D721Med (cell line): ENCODE measurements around the gene SHISA5.
"Not testable (repeated sequence)": the region's sequence is repeated elsewhere in the genome, so short reads cannot be mapped to it uniquely, and the experiment has no call there.

ENCODE experiments used
- DNase-seq: peaks from one replicate; pipeline ENCODE4 v3.0.0; 2011; ENCODE audit warnings: low spot score; ENCODE audit not compliant: insufficient read length
- FAIRE-seq: peaks from 2 replicates; lab custom pipeline; 2011; peaks lifted over from hg19 to GRCh38; lab: Jason Lieb, UNC
- CTCF ChIP-seq: IDR thresholded peaks from 2 replicates; pipeline ENCODE4 v1.5.1; 2012; ENCODE audit warnings: mild to moderate bottlenecking, control low read depth; ENCODE audit not compliant: insufficient read depth; ENCODE audit errors: missing control alignments

Gene SHISA5

DNA sequence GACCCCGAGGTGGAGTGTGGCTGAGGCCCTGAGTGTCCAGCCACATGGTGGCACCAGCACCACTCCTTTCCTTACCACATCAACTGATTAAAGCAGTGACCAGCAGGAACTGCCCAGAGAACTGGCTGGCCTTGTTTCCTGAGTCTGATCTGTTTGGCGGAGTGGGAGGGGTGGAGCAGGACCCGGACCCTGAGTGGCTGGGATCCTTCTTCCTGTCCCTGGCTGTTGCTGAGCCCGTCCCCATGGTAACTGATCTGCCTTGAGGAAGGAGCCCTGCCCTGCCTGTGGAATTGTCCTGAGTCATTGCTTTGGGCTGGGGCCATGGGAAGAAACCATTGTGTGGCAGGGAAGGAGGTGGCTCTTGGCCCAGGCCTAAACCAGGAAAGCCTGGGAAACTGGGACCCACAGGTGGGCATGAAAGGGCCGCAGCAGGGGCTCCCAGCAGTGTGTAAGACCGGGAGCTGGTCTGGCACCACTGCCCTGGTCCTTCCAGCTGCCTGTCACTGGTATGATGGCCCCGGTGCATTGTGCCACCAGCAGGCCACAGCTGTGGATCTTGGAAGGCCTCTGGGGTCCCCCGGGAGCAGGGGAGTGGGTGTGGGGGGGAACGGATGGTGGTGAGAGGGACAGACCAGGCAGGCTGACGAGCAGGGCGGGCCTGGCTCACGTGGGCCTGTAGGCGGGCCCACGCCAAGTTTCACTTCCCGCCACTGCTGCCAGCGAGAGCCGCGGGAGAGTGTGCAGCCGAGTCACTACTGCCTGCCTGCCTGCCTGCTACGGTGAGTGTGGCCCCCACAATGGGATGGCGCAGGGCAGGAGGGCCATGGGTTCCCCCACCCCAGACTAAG is 38.2 kb downstream of the SHISA5 start:
- TF ChIP-seq CTCF = peak; percentile 47
- DNase-seq (peak; percentile 66), FAIRE-seq (no peak)

DNA sequence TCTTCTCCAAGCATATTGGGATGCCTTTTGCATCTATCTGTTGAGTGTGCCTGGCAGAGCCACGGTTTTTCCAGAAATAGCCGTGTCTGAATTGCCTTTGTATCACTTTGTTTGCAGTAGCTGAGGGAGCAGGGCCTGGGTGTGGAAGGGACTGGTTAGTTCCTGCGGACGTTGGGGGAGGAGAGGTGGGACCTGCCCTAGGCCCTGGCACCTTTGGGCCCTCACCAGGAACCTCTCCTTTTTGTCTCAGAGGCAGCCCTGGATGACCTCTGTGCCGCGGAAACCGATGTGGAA is 38.8 kb downstream of the SHISA5 start:
- no peak for DNase-seq
- no peak for FAIRE-seq
- TF ChIP-seq CTCF = no peak

DNA sequence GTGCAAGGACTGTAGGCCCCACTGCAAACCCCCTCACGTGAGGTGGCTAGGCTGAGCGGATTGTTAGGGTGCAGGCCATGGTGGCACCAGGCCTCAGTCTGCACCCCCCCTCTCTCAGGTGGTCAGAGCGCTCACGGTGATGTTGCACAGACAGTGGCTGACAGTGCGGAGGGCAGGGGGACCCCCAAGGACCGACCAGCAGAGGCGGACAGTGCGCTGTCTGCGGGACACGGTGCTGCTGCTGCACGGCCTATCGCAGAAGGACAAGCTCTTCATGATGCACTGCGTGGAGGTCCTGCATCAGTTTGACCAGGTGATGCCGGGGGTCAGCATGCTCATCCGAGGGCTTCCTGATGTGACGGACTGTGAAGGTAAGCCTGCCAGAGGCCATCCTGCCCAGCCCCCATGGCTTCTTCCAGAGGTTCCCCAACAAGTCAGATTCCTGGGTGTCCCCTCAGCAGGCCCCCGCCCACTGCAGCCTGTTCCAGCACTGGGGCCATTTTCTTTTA is 39.2 kb downstream of the SHISA5 start:
- TF ChIP-seq CTCF = no peak
- DNase-seq (no peak), FAIRE-seq (no peak)

GRCh38 chr3:48463703-48464102 is 40.3 kb downstream of the SHISA5 start:
- no peak for FAIRE-seq
- no peak for TF ChIP-seq CTCF
- no peak for DNase-seq

GRCh38 chr3:48461767-48462166 is 42.2 kb downstream of the SHISA5 start:
- not testable (repeated sequence) for FAIRE-seq, DNase-seq

DNA sequence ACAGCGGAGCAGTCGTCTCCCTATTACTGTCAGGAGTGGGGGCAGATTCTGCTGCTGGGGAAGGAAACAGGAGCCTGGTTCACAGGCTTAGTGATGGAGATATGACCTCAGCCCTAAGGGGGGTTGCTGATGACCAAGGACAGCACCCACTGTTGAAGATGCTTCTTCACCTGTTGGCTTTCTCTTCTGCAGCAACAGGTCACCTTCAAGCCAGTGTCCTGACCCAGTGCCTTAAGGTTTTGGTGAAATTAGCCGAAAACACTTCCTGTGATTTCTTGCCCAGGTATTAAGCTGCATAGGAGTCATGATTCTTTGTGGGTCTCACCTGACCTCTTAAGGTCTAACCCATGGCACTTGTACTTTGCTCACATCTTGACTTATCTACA is 43.5 kb downstream of the SHISA5 start:
- FAIRE-seq = no peak
- DNase-seq = no peak
- TF ChIP-seq CTCF = no peak

DNA sequence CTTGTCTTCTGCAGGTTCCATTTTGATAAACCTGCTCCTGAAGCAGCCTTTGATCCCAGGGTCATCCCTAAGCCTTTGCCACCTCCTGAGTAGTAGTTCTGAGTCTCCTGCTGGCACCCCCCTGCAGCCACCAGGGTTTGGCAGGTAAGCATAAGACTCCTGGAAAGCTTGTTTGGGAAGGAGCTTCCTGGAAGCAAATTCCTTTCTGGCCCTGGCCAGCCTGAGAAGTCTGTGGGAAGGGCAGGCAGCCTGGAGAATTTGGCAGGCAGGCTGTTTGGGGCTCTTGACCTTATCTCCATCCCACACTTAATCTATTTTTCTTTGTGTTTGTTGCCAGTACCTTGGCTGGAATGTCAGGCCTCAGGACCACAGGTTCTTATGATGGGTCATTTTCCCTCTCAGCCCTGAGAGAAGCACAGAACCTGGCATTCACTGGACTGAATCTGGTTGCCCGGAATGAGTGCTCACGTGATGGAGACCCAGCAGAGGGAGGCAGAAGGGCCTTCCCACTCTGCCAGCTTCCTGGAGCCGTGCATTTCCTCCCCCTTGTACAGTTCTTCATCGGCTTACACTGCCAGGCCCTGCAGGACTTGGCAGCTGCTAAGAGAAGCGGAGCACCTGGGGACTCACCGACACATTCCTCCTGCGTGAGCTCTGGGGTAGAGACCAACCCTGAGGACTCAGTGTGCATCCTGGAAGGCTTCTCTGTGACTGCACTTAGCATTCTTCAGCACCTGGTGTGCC is 44.0 kb downstream of the SHISA5 start:
- DNase-seq (no peak), FAIRE-seq (no peak)
- TF ChIP-seq CTCF = no peak
